MM.1S (cell line): ENCODE measurements around the gene CREB1.
"Not testable (repeated sequence)": the region's sequence is repeated elsewhere in the genome, so short reads cannot be mapped to it uniquely, and the experiment has no call there.

Experiments used
- DNase-seq: peaks from one replicate; pipeline ENCODE4 v3.0.0-alpha.2; 2015
- H2AFZ ChIP-seq: fragments of 300-600 bp; sonication (generic); 2 replicates; pipeline ENCODE4 v1.6.0; 2016; ENCODE audit warnings: antibody characterized with exemption, low read length
- H3F3A ChIP-seq: fragments of 300-600 bp; sonication (generic); 2 replicates; pipeline ENCODE4 v1.6.1; 2016; ENCODE audit warnings: mild to moderate bottlenecking, antibody characterized with exemption, low read length, moderate library complexity, mixed read lengths; ENCODE audit not compliant: insufficient read depth
- H3K27ac ChIP-seq: fragments of 300-600 bp; sonication (generic); 2 replicates; pipeline ENCODE4 v1.5.1; 2016; ENCODE audit warnings: mild to moderate bottlenecking, low read length
- H3K27me3 ChIP-seq: fragments of 300-600 bp; sonication (generic); replicated peaks from 2 replicates; pipeline ENCODE4 v1.6.0; 2016; ENCODE audit warnings: low read length; ENCODE audit not compliant: insufficient read depth
- H3K36me3 ChIP-seq: fragments of 300-600 bp; sonication (generic); replicated peaks from 2 replicates; pipeline ENCODE4 v1.6.1; 2016; ENCODE audit warnings: mild to moderate bottlenecking, low read length, mixed read lengths; ENCODE audit not compliant: insufficient read depth
- H3K4me1 ChIP-seq: fragments of 300-600 bp; sonication (generic); 2 replicates; pipeline ENCODE4 v1.6.1; 2016; ENCODE audit warnings: low read length, mixed read lengths
- H3K4me2 ChIP-seq: fragments of 300-600 bp; sonication (generic); 2 replicates; pipeline ENCODE4 v1.6.0; 2016; ENCODE audit warnings: low read depth, low read length
- H3K4me3 ChIP-seq: fragments of 300-600 bp; sonication (generic); 2 replicates; pipeline ENCODE4 v1.5.1; 2016; ENCODE audit warnings: low read length, mixed read lengths
- H3K79me2 ChIP-seq: fragments of 300-600 bp; sonication (generic); 2 replicates; pipeline ENCODE4 v1.6.1; 2016; ENCODE audit warnings: mixed run types, low read length, mixed read lengths
- H3K9ac ChIP-seq: fragments of 300-600 bp; sonication (generic); 2 replicates; pipeline ENCODE4 v1.6.1; 2016; ENCODE audit warnings: low read length, mixed read lengths
- H3K9me2 ChIP-seq: fragments of 300-600 bp; sonication (generic); replicated peaks from 2 replicates; pipeline ENCODE4 v1.6.1; 2016; ENCODE audit warnings: mild to moderate bottlenecking, low read length, mixed read lengths; ENCODE audit not compliant: insufficient read depth
- H3K9me3 ChIP-seq: fragments of 300-600 bp; sonication (generic); replicated peaks from 2 replicates; pipeline ENCODE4 v1.6.1; 2016; ENCODE audit warnings: mild to moderate bottlenecking, low read length, mixed read lengths; ENCODE audit not compliant: insufficient read depth
- H4K20me1 ChIP-seq: fragments of 300-600 bp; sonication (generic); 2 replicates; pipeline ENCODE4 v1.6.1; 2016; ENCODE audit warnings: mild to moderate bottlenecking, low read length, moderate library complexity, mixed read lengths; ENCODE audit not compliant: insufficient read depth
- EZH2 ChIP-seq: fragments of 300-600 bp; sonication (generic); optimal IDR thresholded peaks from 2 replicates; pipeline ENCODE3; 2017; ENCODE audit warnings: low read depth, mild to moderate bottlenecking, antibody characterized with exemption, low read length, mixed read lengths
- EZH2phosphoT487 ChIP-seq: fragments of 300-600 bp; sonication (generic); IDR thresholded peaks from 2 replicates; pipeline ENCODE4 v1.6.1; 2018; ENCODE audit warnings: antibody characterized with exemption, low read length
- TF ChIP-seq, protein P1 (sequence below): fragments of 300-600 bp; sonication (generic); IDR thresholded peaks from 2 replicates; pipeline ENCODE4 v1.5.1; 2016; ENCODE audit warnings: antibody characterized with exemption, low read length, mixed read lengths

CREB1 gene

DNA sequence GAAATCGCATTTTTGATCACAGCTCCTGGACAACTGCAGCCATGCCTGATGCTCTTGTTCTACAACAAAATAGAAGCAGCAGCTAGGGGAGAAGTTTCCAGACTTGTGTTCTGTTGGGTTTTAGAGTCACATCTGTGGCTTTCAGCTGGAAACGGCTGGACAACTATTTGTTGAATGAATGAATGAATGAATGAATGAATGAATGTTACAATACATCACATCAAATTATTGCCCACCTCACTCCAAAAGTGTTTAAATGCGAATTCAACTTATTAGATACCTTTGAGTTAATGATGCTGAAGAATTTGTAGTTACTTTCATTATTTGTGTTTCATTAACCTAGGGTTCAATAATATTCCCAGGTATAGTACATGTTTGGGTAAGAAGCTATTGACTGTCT lies 103.9 kb downstream of the CREB1 start:
- H4K20me1 ChIP-seq: no peaks in the 10 kb centered on the region
- H3K9ac ChIP-seq: no peak overlapping the region
- H3K9me3 ChIP-seq: no peaks in the 10 kb centered on the region
- no peak overlapping the region for H2AFZ ChIP-seq
- H3K36me3 ChIP-seq: no peaks in the 10 kb centered on the region
- H3K4me1 ChIP-seq: no peaks in the 10 kb centered on the region
- H3K27ac ChIP-seq: no peak overlapping the region
- no peaks in the 10 kb centered on the region for H3K79me2 ChIP-seq
- H3K27me3 ChIP-seq: no peaks in the 10 kb centered on the region
- H3K9me2 ChIP-seq: no peaks in the 10 kb centered on the region
- no peak for DNase-seq
- no peak overlapping the region for H3K4me2 ChIP-seq
- H3F3A ChIP-seq: no peaks in the 10 kb centered on the region
- TF ChIP-seq EZH2: no peak
- TF ChIP-seq EZH2phosphoT487: no peak
- TF ChIP-seq, protein P1, sequence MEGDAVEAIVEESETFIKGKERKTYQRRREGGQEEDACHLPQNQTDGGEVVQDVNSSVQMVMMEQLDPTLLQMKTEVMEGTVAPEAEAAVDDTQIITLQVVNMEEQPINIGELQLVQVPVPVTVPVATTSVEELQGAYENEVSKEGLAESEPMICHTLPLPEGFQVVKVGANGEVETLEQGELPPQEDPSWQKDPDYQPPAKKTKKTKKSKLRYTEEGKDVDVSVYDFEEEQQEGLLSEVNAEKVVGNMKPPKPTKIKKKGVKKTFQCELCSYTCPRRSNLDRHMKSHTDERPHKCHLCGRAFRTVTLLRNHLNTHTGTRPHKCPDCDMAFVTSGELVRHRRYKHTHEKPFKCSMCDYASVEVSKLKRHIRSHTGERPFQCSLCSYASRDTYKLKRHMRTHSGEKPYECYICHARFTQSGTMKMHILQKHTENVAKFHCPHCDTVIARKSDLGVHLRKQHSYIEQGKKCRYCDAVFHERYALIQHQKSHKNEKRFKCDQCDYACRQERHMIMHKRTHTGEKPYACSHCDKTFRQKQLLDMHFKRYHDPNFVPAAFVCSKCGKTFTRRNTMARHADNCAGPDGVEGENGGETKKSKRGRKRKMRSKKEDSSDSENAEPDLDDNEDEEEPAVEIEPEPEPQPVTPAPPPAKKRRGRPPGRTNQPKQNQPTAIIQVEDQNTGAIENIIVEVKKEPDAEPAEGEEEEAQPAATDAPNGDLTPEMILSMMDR: no peak
- H3K4me3 ChIP-seq: no peak overlapping the region

DNA sequence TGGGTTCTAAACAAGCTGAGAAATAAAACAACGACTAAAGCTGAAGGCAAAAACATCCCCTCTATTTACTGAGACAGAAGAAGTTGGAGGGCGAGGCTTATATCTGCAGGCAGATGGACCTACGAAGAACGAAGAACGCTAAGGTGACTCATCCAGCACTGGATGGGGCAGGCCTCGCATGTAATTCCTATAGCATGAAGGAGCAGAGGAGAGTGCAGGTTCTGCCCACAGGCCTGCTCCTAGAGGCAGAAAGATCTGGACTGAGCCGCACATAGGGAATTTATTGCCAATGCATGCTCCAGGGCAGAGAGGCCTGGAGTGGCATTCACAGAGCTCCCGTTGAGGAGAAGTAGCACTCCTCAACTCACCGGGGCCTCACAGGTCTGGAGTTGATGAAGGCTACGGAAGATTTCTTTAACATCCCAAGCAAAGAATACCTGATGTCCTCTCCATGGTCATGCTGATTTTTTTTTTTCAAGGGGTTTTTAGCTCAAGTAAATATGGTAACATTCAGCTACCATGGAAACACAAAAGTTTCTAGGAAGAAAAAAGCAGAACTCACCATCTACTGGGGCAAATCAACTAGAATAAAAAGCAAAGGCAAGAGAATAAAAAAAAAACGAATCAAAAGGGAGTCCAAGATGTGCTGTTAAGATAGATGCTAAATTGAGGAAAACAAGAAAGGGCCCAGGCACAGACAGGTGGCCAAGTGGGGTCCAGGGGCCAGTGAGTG lies 105.9 kb downstream of the CREB1 start:
- Histone ChIP-seq H3K9ac (no peak overlapping the region), H2AFZ (no peak overlapping the region), H3K4me3 (no peak overlapping the region), H3K9me3 (no peaks in the 10 kb centered on the region), H3K9me2 (no peaks in the 10 kb centered on the region), H3K79me2 (no peaks in the 10 kb centered on the region), H3F3A (no peaks in the 10 kb centered on the region), H4K20me1 (no peaks in the 10 kb centered on the region), H3K36me3 (no peaks in the 10 kb centered on the region), H3K27ac (no peak overlapping the region), H3K4me1 (no peaks in the 10 kb centered on the region), H3K27me3 (no peaks in the 10 kb centered on the region), H3K4me2 (no peak overlapping the region)
- DNase-seq: no peak
- TF ChIP-seq, protein P1: no peak
- TF ChIP-seq EZH2phosphoT487: no peak
- TF ChIP-seq EZH2: no peak

DNA sequence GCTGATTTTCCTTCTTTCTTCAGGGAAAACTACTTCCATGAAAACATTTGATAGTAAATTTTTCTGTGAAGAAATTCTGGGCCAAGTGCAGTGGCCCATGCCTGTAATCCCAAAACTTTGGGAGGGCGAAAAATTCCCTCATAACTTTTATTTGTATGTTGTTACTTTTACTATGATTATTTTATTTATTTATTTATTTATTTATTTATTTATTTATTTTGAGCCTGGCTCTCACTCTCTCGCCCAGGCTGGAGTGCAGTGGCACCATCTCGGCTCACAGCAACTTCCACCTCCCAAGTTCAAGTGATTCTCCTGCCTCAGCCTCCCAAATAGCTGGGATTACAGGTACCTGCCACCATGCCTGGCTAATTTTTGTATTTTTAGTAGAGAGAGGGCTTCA lies 109.5 kb downstream of the CREB1 start:
- not testable (repeated sequence) for H3K9me2 ChIP-seq, H3K4me1 ChIP-seq, H3K9ac ChIP-seq, H3K79me2 ChIP-seq, H3K9me3 ChIP-seq, H3K36me3 ChIP-seq, H4K20me1 ChIP-seq, H3F3A ChIP-seq, H2AFZ ChIP-seq, H3K4me2 ChIP-seq, H3K27ac ChIP-seq, H3K27me3 ChIP-seq, H3K4me3 ChIP-seq, DNase-seq

DNA sequence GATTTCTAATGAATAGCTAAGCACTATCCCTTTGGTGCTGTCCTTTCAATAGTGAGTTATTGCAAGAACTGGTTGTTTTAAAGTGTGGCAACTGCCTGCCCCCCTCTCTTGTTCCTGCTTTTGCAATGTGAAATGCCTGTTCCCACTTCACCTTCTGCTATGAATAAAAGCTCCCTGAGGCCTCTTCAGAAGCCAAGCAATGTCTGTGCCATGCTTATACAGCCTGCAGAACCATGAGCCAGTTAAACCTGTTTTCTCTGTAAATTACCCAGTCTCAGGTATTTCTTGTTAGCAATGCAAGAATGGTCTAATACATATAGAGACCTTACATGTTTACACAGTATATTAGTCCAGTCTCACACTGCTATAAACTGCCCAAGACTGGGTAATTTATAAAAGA lies 110.4 kb downstream of the CREB1 start:
- Histone ChIP-seq H3K27me3 (no peaks in the 10 kb centered on the region), H3K9me2 (no peaks in the 10 kb centered on the region), H3K4me3 (no peak overlapping the region), H3K79me2 (no peaks in the 10 kb centered on the region), H3F3A (no peaks in the 10 kb centered on the region), H3K9me3 (no peaks in the 10 kb centered on the region), H3K27ac (no peak overlapping the region), H2AFZ (no peak overlapping the region), H3K9ac (no peak overlapping the region), H3K4me1 (no peaks in the 10 kb centered on the region), H4K20me1 (no peaks in the 10 kb centered on the region), H3K36me3 (no peaks in the 10 kb centered on the region), H3K4me2 (no peak overlapping the region)
- TF ChIP-seq, protein P1: no peak
- TF ChIP-seq EZH2phosphoT487 (no peak), EZH2 (no peak)
- no peak for DNase-seq
